AG04450 (cell line): ENCODE data around the gene POLR2E. TPM values are rescaled to one million over a fixed set of nuclear protein-coding genes. Genes with fewer than 3 reads are reported as not detected.

ENCODE experiments used
- CTCF ChIA-PET: fragments of 300-600, 350-600 bp; formaldehyde crosslinking; extraction: SDS; loops from one replicate; lab custom pipeline; 2022; ENCODE audit warnings: antibody characterized with exemption, inconsistent platforms; lab: Charles Lee
- POLR2A ChIA-PET: fragments of 350-600 bp; formaldehyde crosslinking; extraction: SDS; loops from one replicate; lab custom pipeline; 2021; ENCODE audit warnings: antibody characterized with exemption, inconsistent platforms; lab: Yijun Ruan, JAX
- DNase-seq: peaks from one replicate; pipeline ENCODE4 v3.0.0-alpha.2; 2011; ENCODE audit warnings: low read depth, low spot score
- H3K27ac ChIP-seq: one replicate; pipeline ENCODE4 v1.5.1; 2012; ENCODE audit warnings: low read depth, low read length, control low read depth
- H3K27me3 ChIP-seq: one replicate; pipeline ENCODE4 v1.6.0; 2012; ENCODE audit warnings: low read length; ENCODE audit not compliant: control insufficient read depth, insufficient read depth
- H3K4me3 ChIP-seq: 2 replicates; pipeline ENCODE4 v1.5.1; 2011; ENCODE audit warnings: mild to moderate bottlenecking, low read depth, low read length, control low read depth
- H3K9me3 ChIP-seq: 2 replicates; pipeline ENCODE4 v1.5.1; 2012; ENCODE audit warnings: low read length; ENCODE audit not compliant: control insufficient read depth, insufficient read depth
- polyA minus RNA-seq: library from RNA; depleted of rRNA, polyadenylated mRNA; stranded (reverse); fragments of >200 nt; gene quantifications from 2 replicates; pipeline ENCODE4 v1.2.3, GENCODE V29; 2011; rRNA and poly(A)+ RNA removed
- polyA plus RNA-seq: library from polyadenylated mRNA; depleted of rRNA; stranded (reverse); fragments of >200 nt; gene quantifications from 2 replicates; pipeline ENCODE4 v1.2.3, GENCODE V29; 2011; rRNA removed
- TF ChIP-seq, protein P1 (sequence below): IDR thresholded peaks from 2 replicates; pipeline ENCODE4 v1.5.1; 2011; ENCODE audit warnings: low read depth, low read length, control low read depth, inconsistent platforms

POLR2E gene
- polyA plus RNA-seq (140 and 172 TPM in 2 replicates), polyA minus RNA-seq (200 and 274 TPM in 2 replicates)

DNA sequence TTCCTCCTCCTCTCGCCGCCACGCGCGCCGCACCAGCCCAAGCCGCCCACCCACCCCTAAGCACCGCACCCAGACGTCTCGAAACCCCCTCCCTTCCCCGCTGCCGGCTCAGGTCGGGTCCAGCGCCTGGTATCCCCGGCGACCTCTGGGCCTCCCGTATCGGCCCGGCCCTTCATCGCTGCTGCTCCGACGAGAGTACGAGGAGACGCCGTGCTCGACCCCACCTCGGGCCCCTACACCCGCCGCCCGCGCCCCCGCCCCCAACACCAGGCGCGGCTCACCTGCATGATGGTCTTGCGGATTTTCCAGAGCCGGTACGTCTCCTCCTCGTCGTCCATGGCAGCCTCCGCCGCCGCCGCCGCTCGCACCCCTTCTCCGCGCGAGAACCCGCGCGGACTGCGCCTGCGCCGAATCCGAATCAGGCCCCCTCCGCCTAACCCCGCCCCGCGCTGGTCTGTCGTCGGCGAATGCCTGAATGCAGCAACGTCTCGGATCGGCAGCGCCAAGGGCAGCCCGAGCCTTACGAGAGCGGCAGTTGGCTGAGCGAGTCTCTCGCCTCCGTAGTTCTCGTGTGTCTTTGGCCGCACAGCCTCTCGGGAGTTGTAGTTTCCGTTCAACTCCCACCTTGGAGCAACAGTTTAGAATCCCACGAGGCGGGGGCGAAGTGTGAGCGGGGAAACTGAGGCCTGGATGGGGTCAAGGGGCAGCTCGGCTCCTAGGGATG, at the start of gene POLR2E:
Gene POLR2E (minus strand): TSS at position 398 of the 724 bp plus-strand sequence. CDS start 60 bp downstream, at position 338.
- POLR2A ChIA-PET, result interaction anchor here (0.6 to 1.3 kb wide), 2 partner anchors 8 to 54 kb away, joined by 4 to 8 read pairs; no protein-coding TSS in a partner anchor
- peak within 1 kb of the TSS; percentile 85 for H3K4me3 ChIP-seq
- H3K27ac ChIP-seq, result peak within 1 kb of the TSS; percentile 11
- H3K9me3 ChIP-seq, result peaks cover 10% of the 10 kb centered on the region
- no peaks in the 10 kb centered on the region for H3K27me3 ChIP-seq
- DNase-seq, result peak; percentile 97
- TF ChIP-seq, protein P1, sequence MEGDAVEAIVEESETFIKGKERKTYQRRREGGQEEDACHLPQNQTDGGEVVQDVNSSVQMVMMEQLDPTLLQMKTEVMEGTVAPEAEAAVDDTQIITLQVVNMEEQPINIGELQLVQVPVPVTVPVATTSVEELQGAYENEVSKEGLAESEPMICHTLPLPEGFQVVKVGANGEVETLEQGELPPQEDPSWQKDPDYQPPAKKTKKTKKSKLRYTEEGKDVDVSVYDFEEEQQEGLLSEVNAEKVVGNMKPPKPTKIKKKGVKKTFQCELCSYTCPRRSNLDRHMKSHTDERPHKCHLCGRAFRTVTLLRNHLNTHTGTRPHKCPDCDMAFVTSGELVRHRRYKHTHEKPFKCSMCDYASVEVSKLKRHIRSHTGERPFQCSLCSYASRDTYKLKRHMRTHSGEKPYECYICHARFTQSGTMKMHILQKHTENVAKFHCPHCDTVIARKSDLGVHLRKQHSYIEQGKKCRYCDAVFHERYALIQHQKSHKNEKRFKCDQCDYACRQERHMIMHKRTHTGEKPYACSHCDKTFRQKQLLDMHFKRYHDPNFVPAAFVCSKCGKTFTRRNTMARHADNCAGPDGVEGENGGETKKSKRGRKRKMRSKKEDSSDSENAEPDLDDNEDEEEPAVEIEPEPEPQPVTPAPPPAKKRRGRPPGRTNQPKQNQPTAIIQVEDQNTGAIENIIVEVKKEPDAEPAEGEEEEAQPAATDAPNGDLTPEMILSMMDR, result no peak
- CTCF ChIA-PET, result no interaction called here

DNA sequence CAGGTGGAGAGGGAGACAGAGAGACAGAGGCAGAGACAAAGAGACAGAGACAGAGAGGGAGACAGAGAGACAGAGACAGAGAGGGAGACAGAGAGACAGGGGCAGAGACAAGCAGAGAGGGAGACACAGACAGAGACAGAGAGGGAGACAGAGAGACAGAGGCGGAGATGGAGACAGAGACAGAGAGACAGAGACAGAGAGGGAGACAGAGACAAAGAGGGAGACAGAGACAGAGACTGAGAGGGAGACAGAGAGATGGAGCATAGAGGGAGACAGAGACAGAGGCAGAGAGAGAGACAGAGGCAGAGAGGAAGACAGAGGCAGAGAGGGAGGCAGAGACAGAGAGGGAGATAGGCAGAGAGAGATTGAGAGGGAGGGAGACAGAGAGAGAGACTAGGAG, 49.6 kb upstream of the POLR2E start:
- TF ChIP-seq, protein P1, result no peak
- POLR2A ChIA-PET, result no interaction called here
- H3K27ac ChIP-seq, result no peak overlapping the region

DNA sequence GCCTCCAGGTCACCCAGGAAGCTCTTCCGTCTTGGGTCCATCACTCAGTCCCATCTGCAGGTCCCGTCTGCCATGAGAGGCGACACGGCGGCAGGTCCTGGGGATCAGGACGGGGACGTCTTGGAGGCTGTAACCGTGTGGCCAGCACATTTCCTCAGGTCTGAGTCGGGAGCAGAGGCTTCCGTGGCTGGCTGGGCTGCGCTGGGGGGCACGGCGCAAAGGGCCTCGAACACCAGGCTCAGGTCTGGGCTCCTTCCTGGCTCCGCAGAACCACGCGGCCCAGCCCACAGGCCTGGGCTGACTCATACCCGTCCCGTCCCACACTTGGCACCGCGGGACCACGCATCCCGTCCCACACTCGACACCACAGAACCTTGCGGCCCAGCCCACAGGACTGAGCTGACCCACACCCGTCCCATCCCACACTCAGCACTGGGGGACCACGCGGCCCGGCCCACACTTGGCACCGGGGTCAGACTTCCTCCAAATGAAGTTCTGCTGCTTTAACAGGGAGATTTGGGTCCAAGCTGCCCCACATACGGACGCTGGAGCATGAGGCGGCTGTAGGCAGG, 48.7 kb upstream of the POLR2E start:
- Histone ChIP-seq H3K4me3 (no peak overlapping the region), H3K27me3 (no peaks in the 10 kb centered on the region), H3K9me3 (peaks cover 23% of the 10 kb centered on the region; the same call in 1 of the 2 replicates), H3K27ac (no peak overlapping the region)
- TF ChIP-seq, protein P1, result no peak
- ChIA-PET CTCF (no interaction called here), POLR2A (no interaction called here)
- DNase-seq, result no peak

More for the DNA sequence above, 49.6 kb upstream of the POLR2E start:
- CTCF ChIA-PET, result no interaction called here
- H3K9me3 ChIP-seq, result peaks cover 23% of the 10 kb centered on the region; the same call in 1 of the 2 replicates
- no peak for DNase-seq
- H3K4me3 ChIP-seq, result no peak overlapping the region
- H3K27me3 ChIP-seq, result no peaks in the 10 kb centered on the region

DNA sequence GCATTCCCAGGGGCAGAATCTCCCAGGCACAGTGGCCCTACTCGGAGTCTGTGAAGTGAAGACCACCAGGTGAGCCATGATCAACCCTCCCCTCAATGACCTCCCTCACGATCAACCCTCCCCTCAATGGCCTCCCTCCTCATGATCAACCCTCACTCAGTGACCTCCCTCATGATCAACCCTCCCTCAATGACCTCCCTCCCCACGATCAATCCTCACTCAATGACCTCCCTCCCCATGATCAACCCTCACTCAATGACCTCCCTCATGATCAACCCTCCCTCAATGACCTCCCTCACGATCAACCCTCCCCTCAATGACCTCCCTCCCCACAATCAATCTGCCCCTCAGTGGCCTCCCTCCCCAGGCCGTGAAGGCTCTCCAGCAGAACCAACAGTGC, 46.8 kb upstream of the POLR2E start:
- no peak for DNase-seq
- ChIA-PET POLR2A (no interaction called here), CTCF (no interaction called here)
- Histone ChIP-seq H3K4me3 (no peak overlapping the region), H3K27ac (no peak overlapping the region), H3K27me3 (no peaks in the 10 kb centered on the region), H3K9me3 (peaks cover 23% of the 10 kb centered on the region; the same call in 1 of the 2 replicates)
- TF ChIP-seq, protein P1, result no peak
